ENCODE data around the gene OSMR.

DNA sequence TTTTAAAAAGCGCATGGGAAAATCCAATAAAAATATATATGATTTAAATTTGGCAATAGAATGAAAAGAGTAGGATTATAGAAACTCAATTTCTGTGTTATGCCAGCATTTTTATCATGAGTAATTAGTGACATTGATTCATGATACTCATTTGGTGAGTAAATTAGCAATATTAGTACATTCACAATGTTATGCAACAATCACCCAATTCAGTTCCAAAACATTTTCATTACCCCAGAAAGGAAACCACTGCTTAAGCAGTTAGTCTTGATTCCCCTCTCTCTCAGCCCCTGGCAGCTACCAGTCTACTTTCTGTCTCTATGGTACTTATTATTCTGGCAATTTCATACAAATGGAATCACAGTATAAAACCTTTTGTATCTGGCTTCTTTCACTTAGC lies 27.0 kb downstream of the OSMR start:
- TF ChIP-seq, protein P1, sequence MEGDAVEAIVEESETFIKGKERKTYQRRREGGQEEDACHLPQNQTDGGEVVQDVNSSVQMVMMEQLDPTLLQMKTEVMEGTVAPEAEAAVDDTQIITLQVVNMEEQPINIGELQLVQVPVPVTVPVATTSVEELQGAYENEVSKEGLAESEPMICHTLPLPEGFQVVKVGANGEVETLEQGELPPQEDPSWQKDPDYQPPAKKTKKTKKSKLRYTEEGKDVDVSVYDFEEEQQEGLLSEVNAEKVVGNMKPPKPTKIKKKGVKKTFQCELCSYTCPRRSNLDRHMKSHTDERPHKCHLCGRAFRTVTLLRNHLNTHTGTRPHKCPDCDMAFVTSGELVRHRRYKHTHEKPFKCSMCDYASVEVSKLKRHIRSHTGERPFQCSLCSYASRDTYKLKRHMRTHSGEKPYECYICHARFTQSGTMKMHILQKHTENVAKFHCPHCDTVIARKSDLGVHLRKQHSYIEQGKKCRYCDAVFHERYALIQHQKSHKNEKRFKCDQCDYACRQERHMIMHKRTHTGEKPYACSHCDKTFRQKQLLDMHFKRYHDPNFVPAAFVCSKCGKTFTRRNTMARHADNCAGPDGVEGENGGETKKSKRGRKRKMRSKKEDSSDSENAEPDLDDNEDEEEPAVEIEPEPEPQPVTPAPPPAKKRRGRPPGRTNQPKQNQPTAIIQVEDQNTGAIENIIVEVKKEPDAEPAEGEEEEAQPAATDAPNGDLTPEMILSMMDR (IDR thresholded peaks at IDR 0.05) = no peak
- TF ChIP-seq POLR2A (IDR thresholded peaks at IDR 0.05) = no peak
- TF ChIP-seq EP300 (IDR thresholded peaks at IDR 0.05) = no peak

All from tibial nerve (tissue), 4 donors.